ENCODE results near the gene IQGAP1. TPM values are rescaled to one million over a fixed set of nuclear protein-coding genes. Genes with fewer than 3 reads are reported as not detected.
"Not testable (repeated sequence)": the region's sequence is repeated elsewhere in the genome, so short reads cannot be mapped to it uniquely, and the experiment has no call there.

IQGAP1 gene
- 100 to 1,000 TPM; 211 to 220 TPM for total RNA-seq

- ATAC-seq (ENCODE audit: low read depth) = peak; percentile 90
- Mint-ChIP-seq H3K27me3 (no peaks in the 10 kb centered on the region), H3K4me3 (peak within 1 kb of the TSS; percentile 94), H3K36me3 (peaks cover 30% of the 10 kb centered on the region), H3K4me1 (peaks cover 30% of the 10 kb centered on the region), H3K27ac (peak within 1 kb of the TSS; percentile 99), H3K9me3 (no peaks in the 10 kb centered on the region)
- DNase-seq = peak; percentile 96
- POLR2A ChIA-PET = interaction anchor here (0.5 to 4.1 kb wide), 26 partner anchors 8 to 464 kb away, joined by 3 to 93 read pairs (median 4); partner anchors contain the start of genes CIB1, GDPGP1, NGRN and ZNF774
Observed at GRCh38 chr15:90387534-90388461, at the start of gene IQGAP1. IQGAP1 (plus strand) TSS chr15:90388242; CDS start chr15:90388342, 100 bp downstream.

- DNase-seq (no peak), ATAC-seq (ENCODE audit: low read depth) (no peak)
- Mint-ChIP-seq H3K27me3 (no peaks in the 10 kb centered on the region), H3K9me3 (no peaks in the 10 kb centered on the region), H3K36me3 (no peaks in the 10 kb centered on the region), H3K4me3 (no peak overlapping the region), H3K4me1 (peaks cover 17% of the 10 kb centered on the region), H3K27ac (no peak overlapping the region)
- POLR2A ChIA-PET = no interaction called here
Observed at GRCh38 chr15:90338532-90338931, 49.5 kb upstream of the IQGAP1 start.

- Mint-ChIP-seq H3K4me3 (no peak overlapping the region), H3K27ac (no peak overlapping the region), H3K4me1 (peaks cover 20% of the 10 kb centered on the region), H3K9me3 (no peaks in the 10 kb centered on the region), H3K27me3 (no peaks in the 10 kb centered on the region), H3K36me3 (no peaks in the 10 kb centered on the region)
- POLR2A ChIA-PET = interaction anchor here (1.5 kb wide), 1 partner anchor 67 kb away, joined by 3 read pairs; no protein-coding TSS in a partner anchor
- ATAC-seq (ENCODE audit: low read depth) (no peak), DNase-seq (no peak)
Observed at GRCh38 chr15:90340345-90340744, 47.7 kb upstream of the IQGAP1 start.

GRCh38 chr15:90343302-90343790 lies 44.7 kb upstream of the IQGAP1 start:
- POLR2A ChIA-PET = no interaction called here
- no peaks in the 10 kb centered on the region for H3K9me3 Mint-ChIP-seq
- peaks cover 11% of the 10 kb centered on the region for H3K4me1 Mint-ChIP-seq
- no peak overlapping the region for H3K27ac Mint-ChIP-seq
- ATAC-seq (ENCODE audit: low read depth) (no peak), DNase-seq (no peak)
- no peaks in the 10 kb centered on the region for H3K36me3 Mint-ChIP-seq
- no peak overlapping the region for H3K4me3 Mint-ChIP-seq
- H3K27me3 Mint-ChIP-seq = no peaks in the 10 kb centered on the region

GRCh38 chr15:90344662-90345061 lies 43.4 kb upstream of the IQGAP1 start:
- H3K4me3 Mint-ChIP-seq = no peak overlapping the region
- ATAC-seq (ENCODE audit: low read depth) = no peak
- peaks cover 11% of the 10 kb centered on the region for H3K4me1 Mint-ChIP-seq
- no peaks in the 10 kb centered on the region for H3K27me3 Mint-ChIP-seq
- DNase-seq = no peak
- H3K9me3 Mint-ChIP-seq = no peaks in the 10 kb centered on the region
- no peak overlapping the region for H3K27ac Mint-ChIP-seq
- no peaks in the 10 kb centered on the region for H3K36me3 Mint-ChIP-seq
- POLR2A ChIA-PET = no interaction called here

GRCh38 chr15:90345857-90346256 lies 42.2 kb upstream of the IQGAP1 start:
- POLR2A ChIA-PET = no interaction called here

GRCh38 chr15:90347431-90348065 lies 40.5 kb upstream of the IQGAP1 start:
- POLR2A ChIA-PET = interaction anchor here (0.6 kb wide), 1 partner anchor 668 kb away, joined by 3 read pairs; no protein-coding TSS in a partner anchor
- H3K4me1 Mint-ChIP-seq = peaks cover 16% of the 10 kb centered on the region
- not testable (repeated sequence) for DNase-seq; ATAC-seq (ENCODE audit: low read depth); H3K27me3 Mint-ChIP-seq; H3K36me3 Mint-ChIP-seq; H3K4me3 Mint-ChIP-seq; H3K9me3 Mint-ChIP-seq; H3K27ac Mint-ChIP-seq

More at GRCh38 chr15:90345857-90346256, 42.2 kb upstream of the IQGAP1 start:
- H3K27me3 Mint-ChIP-seq = no peaks in the 10 kb centered on the region
- ATAC-seq (ENCODE audit: low read depth) = no peak
- H3K4me3 Mint-ChIP-seq = no peak overlapping the region
- H3K27ac Mint-ChIP-seq = no peak overlapping the region
- DNase-seq = no peak
- H3K4me1 Mint-ChIP-seq = peaks cover 16% of the 10 kb centered on the region
- H3K36me3 Mint-ChIP-seq = no peaks in the 10 kb centered on the region
- H3K9me3 Mint-ChIP-seq = no peaks in the 10 kb centered on the region

- DNase-seq (no peak), ATAC-seq (ENCODE audit: low read depth) (no peak)
- Mint-ChIP-seq H3K27me3 (no peaks in the 10 kb centered on the region), H3K4me3 (no peak overlapping the region), H3K9me3 (no peaks in the 10 kb centered on the region), H3K36me3 (no peaks in the 10 kb centered on the region), H3K27ac (no peak overlapping the region), H3K4me1 (peaks cover 13% of the 10 kb centered on the region)
- POLR2A ChIA-PET = no interaction called here
Observed at GRCh38 chr15:90348456-90348855, 39.6 kb upstream of the IQGAP1 start.

GRCh38 chr15:90349072-90349471 lies 39.0 kb upstream of the IQGAP1 start:
- no peak overlapping the region for H3K27ac Mint-ChIP-seq
- POLR2A ChIA-PET = no interaction called here
- no peak overlapping the region for H3K4me3 Mint-ChIP-seq
- H3K4me1 Mint-ChIP-seq = peaks cover 11% of the 10 kb centered on the region
- no peaks in the 10 kb centered on the region for H3K9me3 Mint-ChIP-seq
- DNase-seq (no peak), ATAC-seq (ENCODE audit: low read depth) (no peak)
- H3K36me3 Mint-ChIP-seq = no peaks in the 10 kb centered on the region
- H3K27me3 Mint-ChIP-seq = no peaks in the 10 kb centered on the region

- POLR2A ChIA-PET = no interaction called here
- DNase-seq = no peak
Observed at GRCh38 chr15:90349821-90350220, 38.2 kb upstream of the IQGAP1 start.

GRCh38 chr15:90351479-90352106 lies 36.4 kb upstream of the IQGAP1 start:
- DNase-seq = no peak
- Mint-ChIP-seq H3K4me3 (peak overlapping the region; percentile 88), H3K36me3 (peaks cover 1% of the 10 kb centered on the region), H3K27ac (peak overlapping the region; percentile 78), H3K27me3 (no peaks in the 10 kb centered on the region), H3K9me3 (no peaks in the 10 kb centered on the region), H3K4me1 (peaks cover 14% of the 10 kb centered on the region)
- POLR2A ChIA-PET = interaction anchor here (1.9 kb wide), 1 partner anchor 37 kb away, joined by 11 read pairs; the partner anchor contains the start of gene IQGAP1
- peak; percentile 15 for ATAC-seq (ENCODE audit: low read depth)

More at GRCh38 chr15:90349821-90350220, 38.2 kb upstream of the IQGAP1 start:
- H3K9me3 Mint-ChIP-seq = no peaks in the 10 kb centered on the region
- no peak overlapping the region for H3K4me3 Mint-ChIP-seq
- H3K27ac Mint-ChIP-seq = no peak overlapping the region
- peaks cover 14% of the 10 kb centered on the region for H3K4me1 Mint-ChIP-seq
- ATAC-seq (ENCODE audit: low read depth) = no peak
- H3K36me3 Mint-ChIP-seq = no peaks in the 10 kb centered on the region
- no peaks in the 10 kb centered on the region for H3K27me3 Mint-ChIP-seq

- Mint-ChIP-seq H3K36me3 (peaks cover 1% of the 10 kb centered on the region), H3K27me3 (no peaks in the 10 kb centered on the region), H3K4me1 (peaks cover 14% of the 10 kb centered on the region), H3K4me3 (peak within 1 kb of the TSS; percentile 88), H3K9me3 (no peaks in the 10 kb centered on the region), H3K27ac (peak within 1 kb of the TSS; percentile 78)
- POLR2A ChIA-PET = interaction anchor here (0.5 to 1.9 kb wide), 2 partner anchors 36 to 641 kb away, joined by 3 to 11 read pairs; partner anchors contain the start of gene IQGAP1
- DNase-seq (peak; percentile 89), ATAC-seq (ENCODE audit: low read depth) (peak; percentile 99)
Observed at GRCh38 chr15:90352107-90352893, 35.7 kb upstream of the IQGAP1 start, which contains the start of gene ZNF774. ZNF774 (plus strand) TSS chr15:90352284; CDS start chr15:90354661, 2,377 bp downstream.
